Activated naive CD8-positive, alpha-beta T cell treated with anti-CD3 and anti-CD28 coated beads, Interleukin-2, amount 50 U/mL, for 24 hours (primary cell): ENCODE results near the gene DRC3.
"Not testable (repeated sequence)": the region's sequence is repeated elsewhere in the genome, so short reads cannot be mapped to it uniquely, and the experiment has no call there.

Experiments used
- ATAC-seq: fragments of 150-1000 bp; cut with Tn5 transposase; one replicate; pipeline ENCODE4 v1.10.0; 2021
- DNase-seq: peaks from one replicate; pipeline ENCODE4 v3.0.0; 2021
- H3K27ac Mint-ChIP-seq: one replicate; pipeline ENCODE4 v1.8.0; 2021; ENCODE audit warnings: mild to moderate bottlenecking, mixed read lengths
- H3K27me3 Mint-ChIP-seq: one replicate; pipeline ENCODE4 v1.8.0; 2021; ENCODE audit warnings: mixed read lengths
- H3K36me3 Mint-ChIP-seq: one replicate; pipeline ENCODE4 v1.8.0; 2021; ENCODE audit warnings: low read depth, mixed read lengths
- H3K4me1 Mint-ChIP-seq: one replicate; pipeline ENCODE4 v1.8.0; 2021; ENCODE audit warnings: mixed read lengths
- H3K4me3 Mint-ChIP-seq: one replicate; pipeline ENCODE4 v1.8.0; 2021; ENCODE audit warnings: mild to moderate bottlenecking, moderate library complexity, mixed read lengths
- H3K9me3 Mint-ChIP-seq: one replicate; pipeline ENCODE4 v1.8.0; 2021; ENCODE audit warnings: mixed read lengths

DRC3 gene

DNA sequence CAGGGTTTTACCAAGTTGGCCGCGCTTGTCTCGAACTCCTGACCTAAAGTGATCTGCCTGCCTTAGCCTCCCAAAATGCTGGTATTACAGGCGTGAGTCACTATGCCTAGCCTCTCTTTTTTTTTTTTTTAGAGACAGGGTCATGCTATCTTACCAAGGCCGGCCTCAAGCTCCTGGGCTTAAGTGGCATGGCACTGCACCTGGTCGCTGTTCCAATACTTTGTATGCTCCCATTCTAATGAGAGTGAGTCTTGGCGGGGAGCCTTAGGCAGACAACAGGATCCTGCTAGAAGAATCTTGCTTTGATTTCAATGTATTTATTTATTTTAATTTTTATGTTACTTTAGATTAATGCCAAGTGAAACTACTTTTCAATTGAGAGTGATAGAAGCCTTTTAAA is 22.3 kb upstream of the DRC3 start:
- peaks cover 7% of the 10 kb centered on the region for H3K36me3 Mint-ChIP-seq
- DNase-seq (no peak), ATAC-seq (no peak)
- no peaks in the 10 kb centered on the region for H3K9me3 Mint-ChIP-seq
- H3K27ac Mint-ChIP-seq = no peak overlapping the region
- H3K4me1 Mint-ChIP-seq = peaks cover 22% of the 10 kb centered on the region
- no peaks in the 10 kb centered on the region for H3K27me3 Mint-ChIP-seq
- no peak overlapping the region for H3K4me3 Mint-ChIP-seq

DNA sequence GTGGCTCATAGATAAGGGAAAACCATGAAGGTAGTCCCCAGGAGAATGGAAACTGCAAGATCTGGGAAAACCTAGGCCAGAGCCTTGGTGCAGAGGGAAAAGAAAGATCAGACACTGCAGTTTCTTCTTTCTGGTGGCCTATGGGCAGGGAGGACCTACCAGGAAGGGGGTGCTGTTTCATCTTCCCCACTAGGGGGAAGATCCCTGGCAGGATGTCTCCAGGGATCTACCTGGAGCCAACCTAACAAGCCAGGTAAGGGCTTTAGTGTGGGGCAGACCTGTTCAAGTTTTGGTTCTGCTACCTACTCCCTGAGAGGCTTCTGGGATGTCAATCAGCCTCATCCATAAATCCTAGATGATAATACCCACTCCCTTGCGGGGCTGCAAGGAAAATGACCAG is 21.9 kb upstream of the DRC3 start:
- no peak overlapping the region for H3K27ac Mint-ChIP-seq
- ATAC-seq = no peak

GRCh38 chr17:17951524-17951923 is 21.1 kb upstream of the DRC3 start:
- no peak overlapping the region for H3K4me3 Mint-ChIP-seq
- no peak for ATAC-seq
- H3K27me3 Mint-ChIP-seq = no peaks in the 10 kb centered on the region
- peaks cover 3% of the 10 kb centered on the region for H3K9me3 Mint-ChIP-seq
- DNase-seq = no peak
- peaks cover 12% of the 10 kb centered on the region for H3K36me3 Mint-ChIP-seq
- H3K27ac Mint-ChIP-seq = no peak overlapping the region
- H3K4me1 Mint-ChIP-seq = peaks cover 31% of the 10 kb centered on the region

More for the DNA sequence above, 21.9 kb upstream of the DRC3 start:
- no peak for DNase-seq
- peaks cover 9% of the 10 kb centered on the region for H3K36me3 Mint-ChIP-seq
- H3K4me3 Mint-ChIP-seq = no peak overlapping the region
- H3K4me1 Mint-ChIP-seq = peaks cover 25% of the 10 kb centered on the region
- no peaks in the 10 kb centered on the region for H3K27me3 Mint-ChIP-seq
- H3K9me3 Mint-ChIP-seq = no peaks in the 10 kb centered on the region

DNA sequence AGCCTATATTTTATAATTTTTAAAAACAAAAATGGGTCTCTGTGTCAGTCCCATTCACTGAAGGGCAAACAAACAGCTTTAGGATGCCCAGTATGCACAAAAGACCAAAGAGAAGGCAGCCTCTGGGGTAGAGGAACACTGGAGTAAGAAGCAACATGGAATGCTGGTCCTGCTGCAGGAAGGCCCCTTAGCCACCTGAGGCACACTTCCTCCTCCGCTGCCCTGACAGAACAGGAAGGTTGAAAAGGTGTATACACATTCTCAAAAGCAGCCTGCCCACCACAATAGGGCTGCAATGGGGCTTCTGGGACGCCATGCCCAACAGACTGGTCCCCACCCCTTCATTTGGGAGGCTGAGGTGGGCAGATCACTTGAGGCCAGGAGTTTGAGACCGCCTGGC is 20.0 kb upstream of the DRC3 start:
- Mint-ChIP-seq H3K27me3 (no peaks in the 10 kb centered on the region), H3K4me1 (peaks cover 34% of the 10 kb centered on the region), H3K36me3 (peaks cover 12% of the 10 kb centered on the region), H3K27ac (no peak overlapping the region), H3K4me3 (no peak overlapping the region), H3K9me3 (peaks cover 3% of the 10 kb centered on the region)
- DNase-seq (no peak), ATAC-seq (no peak)

DNA sequence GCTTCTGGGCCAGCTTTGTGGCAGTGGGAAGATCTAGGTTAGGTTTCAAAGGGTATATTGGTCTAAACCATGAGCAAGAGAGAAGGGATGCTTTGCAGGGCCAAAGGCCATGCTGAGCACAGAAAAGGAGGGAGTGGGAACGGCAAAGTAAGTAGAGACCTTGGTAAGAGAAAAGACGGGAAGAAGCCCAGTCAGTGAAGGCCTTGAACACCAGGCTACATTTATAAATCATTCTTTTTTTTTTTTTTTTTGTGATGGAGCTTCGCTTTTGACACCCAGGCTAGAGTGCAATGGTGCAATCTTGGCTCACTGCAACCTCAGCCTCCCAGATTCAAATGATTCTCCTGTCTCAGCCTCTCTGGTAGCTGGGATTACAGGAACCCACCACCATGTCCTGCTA is 18.6 kb upstream of the DRC3 start:
- Mint-ChIP-seq H3K9me3 (peaks cover 3% of the 10 kb centered on the region), H3K27me3 (no peaks in the 10 kb centered on the region), H3K4me3 (no peak overlapping the region), H3K27ac (no peak overlapping the region), H3K36me3 (peaks cover 12% of the 10 kb centered on the region), H3K4me1 (peaks cover 43% of the 10 kb centered on the region)
- DNase-seq = no peak
- ATAC-seq = no peak

DNA sequence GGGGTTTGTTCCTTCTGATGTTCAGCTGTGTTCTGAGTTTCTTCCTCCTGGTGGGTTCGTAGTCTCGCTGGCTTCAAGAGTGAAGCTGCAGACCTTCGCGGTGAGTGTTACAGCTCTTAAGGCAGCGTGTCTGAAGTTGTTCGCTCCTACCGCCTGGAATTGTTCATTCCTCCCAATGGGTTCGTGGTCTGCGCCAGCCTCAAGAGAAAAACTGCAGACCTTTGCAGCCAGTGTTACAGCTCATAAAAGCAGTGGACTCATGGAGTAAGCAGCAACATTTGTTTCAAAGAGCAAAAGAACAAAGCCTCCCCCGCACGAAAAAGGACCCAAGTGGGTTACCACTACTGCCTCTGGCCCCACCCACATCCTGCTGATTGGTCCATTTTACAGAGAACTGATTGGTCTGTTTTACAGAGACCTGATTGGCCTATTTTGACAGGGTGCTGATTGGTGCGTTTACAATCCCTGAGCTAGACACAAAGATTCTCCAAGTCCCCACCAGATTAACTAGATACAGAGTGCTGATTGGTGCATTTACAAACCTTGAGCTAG is 16.8 kb upstream of the DRC3 start:
- Mint-ChIP-seq H3K36me3 (peaks cover 12% of the 10 kb centered on the region), H3K4me1 (peaks cover 58% of the 10 kb centered on the region), H3K4me3 (peak overlapping the region; percentile 29), H3K27ac (peak overlapping the region; percentile 82)
- not testable (repeated sequence) for H3K27me3 Mint-ChIP-seq, ATAC-seq, H3K9me3 Mint-ChIP-seq
- peak; percentile 45 for DNase-seq

DNA sequence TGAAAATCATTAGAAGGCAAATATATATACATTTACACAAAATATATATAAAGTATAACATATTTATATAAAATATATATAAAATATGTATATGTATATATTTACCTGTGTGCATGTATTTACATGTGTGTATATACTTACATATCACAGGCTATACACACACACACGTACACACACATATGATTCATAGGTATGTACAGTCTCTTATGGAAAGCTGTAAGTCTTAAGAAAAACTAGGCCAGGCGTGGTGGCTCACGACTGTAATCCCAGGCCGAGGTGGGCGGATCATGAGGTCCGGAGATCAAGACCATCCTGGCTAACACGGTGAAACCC is 15.1 kb upstream of the DRC3 start:
- H3K27me3 Mint-ChIP-seq = no peaks in the 10 kb centered on the region
- DNase-seq (no peak), ATAC-seq (no peak)
- H3K4me3 Mint-ChIP-seq = no peak overlapping the region
- H3K27ac Mint-ChIP-seq = peak overlapping the region; percentile 99
- H3K9me3 Mint-ChIP-seq = peaks cover 3% of the 10 kb centered on the region
- H3K4me1 Mint-ChIP-seq = peaks cover 60% of the 10 kb centered on the region
- peaks cover 14% of the 10 kb centered on the region for H3K36me3 Mint-ChIP-seq

- H3K27ac Mint-ChIP-seq = peak overlapping the region; percentile 99
- ATAC-seq = no peak
- H3K36me3 Mint-ChIP-seq = peaks cover 14% of the 10 kb centered on the region
- no peak for DNase-seq
- peak overlapping the region; percentile 76 for H3K4me3 Mint-ChIP-seq
- peaks cover 68% of the 10 kb centered on the region for H3K4me1 Mint-ChIP-seq
- H3K9me3 Mint-ChIP-seq = peaks cover 3% of the 10 kb centered on the region
- no peaks in the 10 kb centered on the region for H3K27me3 Mint-ChIP-seq
These were observed 13.7 kb upstream of the DRC3 start for GRCh38 chr17:17958982-17959381.

GRCh38 chr17:17959520-17960361 is 12.9 kb upstream of the DRC3 start:
- DNase-seq (peak; percentile 44), ATAC-seq (peak; percentile 55)
- peaks cover 69% of the 10 kb centered on the region for H3K4me1 Mint-ChIP-seq
- no peaks in the 10 kb centered on the region for H3K27me3 Mint-ChIP-seq
- peaks cover 3% of the 10 kb centered on the region for H3K9me3 Mint-ChIP-seq
- peak overlapping the region; percentile 76 for H3K4me3 Mint-ChIP-seq
- H3K36me3 Mint-ChIP-seq = peaks cover 10% of the 10 kb centered on the region
- H3K27ac Mint-ChIP-seq = peak overlapping the region; percentile 99

DNA sequence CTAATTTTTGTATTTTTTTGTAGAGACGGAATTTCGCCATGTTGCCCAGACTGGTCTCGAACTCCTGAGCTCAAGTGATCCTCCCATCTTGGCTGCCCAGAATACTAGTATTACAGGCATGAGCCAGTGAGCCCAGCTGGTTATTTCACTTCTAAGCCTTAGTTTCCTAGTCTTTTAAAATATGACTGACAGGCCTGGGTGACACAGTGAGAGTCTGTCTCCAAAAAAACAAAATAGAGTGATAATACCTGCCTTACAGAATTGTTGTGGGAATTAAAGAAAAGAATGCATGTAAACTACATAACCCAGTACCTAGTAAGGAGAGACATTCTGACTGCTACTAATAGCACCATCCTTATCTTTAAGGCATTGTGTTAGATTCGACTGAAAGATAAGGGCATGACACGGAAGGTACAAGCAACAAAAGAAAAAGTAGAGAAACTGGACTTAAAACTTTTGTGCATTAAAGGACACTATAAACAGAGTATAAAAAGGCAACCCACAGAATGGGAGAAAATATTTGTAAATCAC is 12.1 kb upstream of the DRC3 start:
- DNase-seq = no peak
- Mint-ChIP-seq H3K27me3 (no peaks in the 10 kb centered on the region), H3K36me3 (peaks cover 7% of the 10 kb centered on the region), H3K27ac (peak overlapping the region; percentile 99), H3K4me3 (peak overlapping the region; percentile 76), H3K9me3 (peaks cover 3% of the 10 kb centered on the region), H3K4me1 (peaks cover 64% of the 10 kb centered on the region)
- ATAC-seq = no peak

- no peaks in the 10 kb centered on the region for H3K27me3 Mint-ChIP-seq
- no peak overlapping the region for H3K4me3 Mint-ChIP-seq
- peaks cover 63% of the 10 kb centered on the region for H3K4me1 Mint-ChIP-seq
- no peak for ATAC-seq
- peaks cover 2% of the 10 kb centered on the region for H3K36me3 Mint-ChIP-seq
- H3K9me3 Mint-ChIP-seq = no peaks in the 10 kb centered on the region
- DNase-seq = no peak
- no peak overlapping the region for H3K27ac Mint-ChIP-seq
These were observed 9.6 kb upstream of the DRC3 start for GRCh38 chr17:17963066-17963465.

DNA sequence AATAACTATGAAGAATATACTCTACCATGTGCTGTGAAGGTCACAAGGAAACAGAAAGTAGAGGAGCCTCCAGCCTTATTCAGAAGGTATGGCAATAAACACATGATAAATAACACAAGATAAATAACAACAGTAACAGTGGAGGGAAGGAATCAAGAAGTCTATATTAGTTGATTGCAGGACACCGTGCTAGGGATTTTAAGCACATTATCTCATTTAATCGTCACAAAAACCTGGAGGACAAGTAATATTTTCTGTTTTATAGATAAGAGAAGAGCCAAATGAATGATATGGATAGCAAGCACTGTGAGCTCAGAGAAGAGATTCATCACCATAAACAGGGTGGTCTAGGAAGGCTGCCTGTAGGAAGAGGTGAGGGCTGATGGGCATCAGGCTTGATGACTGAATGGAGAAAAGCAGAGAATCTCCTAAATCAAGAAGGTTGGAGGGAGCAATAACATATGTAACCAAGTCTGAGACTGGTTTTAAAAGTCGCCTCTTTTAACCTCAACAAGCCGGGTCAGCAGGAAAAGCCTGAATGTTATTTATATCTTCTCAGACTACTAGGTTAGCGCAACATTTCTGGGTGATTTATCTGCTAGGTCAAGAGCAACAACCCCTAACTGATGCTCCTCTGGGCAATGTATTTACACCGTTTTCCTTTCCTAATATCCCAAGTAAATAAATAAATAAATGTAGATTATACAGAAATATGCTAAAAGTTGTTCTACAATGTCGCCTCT is 8.8 kb upstream of the DRC3 start:
- Mint-ChIP-seq H3K36me3 (peaks cover 2% of the 10 kb centered on the region), H3K4me3 (no peak overlapping the region), H3K9me3 (no peaks in the 10 kb centered on the region), H3K27ac (no peak overlapping the region), H3K4me1 (peaks cover 59% of the 10 kb centered on the region), H3K27me3 (no peaks in the 10 kb centered on the region)
- no peak for DNase-seq
- no peak for ATAC-seq

DNA sequence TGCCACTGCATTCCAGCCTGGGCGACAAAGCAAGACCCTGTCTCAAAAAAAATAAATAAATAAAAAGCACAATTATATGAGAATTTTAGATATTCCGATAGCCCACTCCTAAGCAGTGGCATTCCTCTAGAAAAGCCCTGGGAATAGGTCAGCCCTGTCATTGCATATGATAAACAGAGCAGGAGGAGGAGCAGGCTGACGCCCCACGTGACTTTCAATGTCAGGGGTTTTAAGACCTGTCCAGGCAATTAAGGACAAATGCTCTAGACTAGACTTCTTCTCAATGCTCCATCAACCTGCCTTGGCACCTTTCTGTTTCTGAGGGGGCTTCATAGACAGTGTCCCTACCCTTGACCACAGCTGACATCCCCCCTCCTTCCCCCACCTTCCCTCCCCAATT is 8.0 kb upstream of the DRC3 start:
- DNase-seq (no peak), ATAC-seq (no peak)
- Mint-ChIP-seq H3K4me3 (no peak overlapping the region), H3K27ac (no peak overlapping the region), H3K36me3 (peaks cover 2% of the 10 kb centered on the region), H3K4me1 (peaks cover 55% of the 10 kb centered on the region), H3K27me3 (no peaks in the 10 kb centered on the region), H3K9me3 (no peaks in the 10 kb centered on the region)

DNA sequence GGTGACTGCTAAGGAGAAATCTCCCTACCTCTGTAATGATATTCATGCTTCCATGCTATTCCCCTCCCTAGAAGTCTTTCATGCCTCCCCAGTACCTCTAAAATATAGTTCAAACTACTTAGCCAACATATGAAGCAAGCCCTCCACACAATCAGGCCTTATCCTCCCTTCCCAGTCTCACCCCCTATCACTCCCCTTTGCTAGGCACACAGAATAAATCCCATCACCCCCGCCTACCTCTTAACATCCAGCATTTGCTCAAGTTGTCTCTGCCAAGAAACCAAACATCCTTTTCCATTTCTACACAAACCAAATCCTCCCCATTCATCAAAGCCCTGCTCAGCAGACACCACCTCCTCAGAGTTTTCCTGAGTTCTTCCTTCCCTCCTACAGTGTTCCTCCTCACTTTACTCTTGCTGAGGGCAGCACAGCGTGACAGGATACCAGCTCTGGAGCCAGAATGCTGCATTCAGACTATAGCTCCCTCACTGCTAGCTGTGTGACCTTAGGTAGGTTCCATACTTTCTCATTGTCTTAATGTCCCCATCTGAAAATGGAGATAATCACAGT is 7.4 kb upstream of the DRC3 start:
- no peak for ATAC-seq
- Mint-ChIP-seq H3K36me3 (peaks cover 2% of the 10 kb centered on the region), H3K9me3 (no peaks in the 10 kb centered on the region), H3K4me1 (peaks cover 50% of the 10 kb centered on the region), H3K27me3 (no peaks in the 10 kb centered on the region), H3K27ac (no peak overlapping the region), H3K4me3 (no peak overlapping the region)
- no peak for DNase-seq
